ENCODE measurements around the gene ARHGAP22.

ARHGAP22 gene

DNA sequence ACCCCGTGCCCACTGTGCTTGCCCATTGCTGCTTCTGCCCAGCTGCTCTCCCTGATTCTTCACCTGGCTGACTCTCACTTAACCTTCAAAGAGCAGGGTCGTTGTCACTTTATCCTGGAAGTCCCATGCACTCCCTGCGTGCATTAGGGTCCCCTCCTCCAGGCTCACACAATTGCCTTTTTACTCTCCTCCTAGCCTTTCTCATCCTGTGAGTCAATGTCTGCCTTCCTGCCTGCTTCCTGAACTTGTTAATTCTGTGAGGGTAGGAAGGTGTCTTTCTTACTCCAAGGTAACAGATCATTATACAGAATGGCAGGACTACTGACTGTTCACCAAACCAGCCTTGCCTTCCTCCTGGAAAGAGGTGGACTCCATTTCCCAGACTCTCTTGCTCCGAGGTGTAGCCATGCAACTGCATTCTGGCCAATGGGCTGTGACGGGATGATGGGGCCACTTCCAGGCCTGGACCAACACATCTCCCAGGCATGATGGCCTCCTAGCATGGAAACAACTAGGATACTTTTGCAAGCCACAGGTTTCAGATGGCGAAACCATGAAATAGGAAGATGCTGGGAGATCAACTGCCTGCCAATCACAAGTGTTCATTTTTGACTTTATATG is 54.7 kb downstream of the ARHGAP22 start:
- no peak for DNase-seq

GRCh38 chr10:48549236-48549635 is 55.6 kb downstream of the ARHGAP22 start:
- no peak for DNase-seq

- no peak for DNase-seq
Observed at GRCh38 chr10:48548531-48549135, 56.2 kb downstream of the ARHGAP22 start.

DNA sequence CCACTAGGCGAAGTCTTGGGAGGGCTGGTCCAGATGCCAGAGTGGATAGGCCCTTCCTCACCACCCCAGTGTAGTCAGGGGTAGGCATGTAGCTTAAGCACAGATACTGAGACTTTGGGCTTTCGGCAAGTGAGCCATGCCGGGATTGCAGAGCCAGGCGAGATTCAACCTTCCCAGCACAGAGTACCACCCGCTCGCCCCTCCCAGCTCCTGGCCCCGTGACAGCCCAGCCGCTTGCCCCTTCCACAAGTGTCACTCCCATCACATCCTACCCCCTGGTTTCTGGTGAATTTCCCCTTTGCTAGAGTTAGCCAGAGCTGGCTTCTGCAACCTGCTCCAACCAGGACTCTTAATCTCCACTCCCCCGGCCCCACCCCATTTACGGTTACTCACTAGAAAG is 56.9 kb downstream of the ARHGAP22 start:
- DNase-seq: no peak

DNA sequence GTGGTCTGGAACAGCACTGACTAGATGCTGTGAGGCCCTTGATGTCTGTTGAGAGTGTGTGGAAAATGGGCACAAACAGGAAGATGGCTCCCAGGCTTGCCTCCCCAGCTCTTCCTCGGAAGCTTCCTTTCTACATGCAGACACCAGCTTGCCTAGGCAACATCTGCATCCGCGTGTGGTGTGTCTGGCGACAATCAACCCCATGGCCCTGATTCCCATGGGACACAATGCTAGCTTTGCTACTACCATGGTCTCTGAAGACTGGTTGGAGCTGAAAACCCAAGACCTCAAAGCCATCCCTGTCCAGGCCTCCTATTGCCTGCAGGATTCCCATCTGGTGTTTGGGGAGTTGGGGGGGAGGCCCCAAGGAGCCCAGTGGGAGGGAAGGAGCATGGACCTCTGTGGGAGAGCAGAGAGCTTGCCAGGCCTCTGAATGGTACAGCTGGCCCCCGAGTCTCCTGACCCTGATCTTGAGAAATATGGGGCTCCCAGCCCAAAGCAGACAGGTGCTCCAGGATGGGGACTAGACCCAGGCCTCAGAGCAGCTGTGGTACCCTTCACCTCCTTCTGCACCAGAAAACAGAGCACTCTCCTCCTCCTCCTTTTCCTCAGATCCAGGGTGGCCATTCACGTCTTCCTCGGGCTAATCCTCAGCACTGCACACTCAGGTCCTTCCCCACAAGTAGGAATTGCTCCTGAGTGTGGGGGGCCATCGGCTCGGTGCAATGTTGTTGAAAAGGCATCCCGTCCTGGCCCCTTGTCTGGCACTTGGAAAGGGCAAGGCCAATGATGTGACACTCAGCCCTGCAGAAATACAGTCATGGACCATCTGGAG is 57.6 kb downstream of the ARHGAP22 start:
- no peak for DNase-seq

- DNase-seq: no peak
Observed at GRCh38 chr10:48545462-48546145, 59.3 kb downstream of the ARHGAP22 start.

GRCh38 chr10:48543182-48543844 is 61.6 kb downstream of the ARHGAP22 start:
- DNase-seq: no peak

DNA sequence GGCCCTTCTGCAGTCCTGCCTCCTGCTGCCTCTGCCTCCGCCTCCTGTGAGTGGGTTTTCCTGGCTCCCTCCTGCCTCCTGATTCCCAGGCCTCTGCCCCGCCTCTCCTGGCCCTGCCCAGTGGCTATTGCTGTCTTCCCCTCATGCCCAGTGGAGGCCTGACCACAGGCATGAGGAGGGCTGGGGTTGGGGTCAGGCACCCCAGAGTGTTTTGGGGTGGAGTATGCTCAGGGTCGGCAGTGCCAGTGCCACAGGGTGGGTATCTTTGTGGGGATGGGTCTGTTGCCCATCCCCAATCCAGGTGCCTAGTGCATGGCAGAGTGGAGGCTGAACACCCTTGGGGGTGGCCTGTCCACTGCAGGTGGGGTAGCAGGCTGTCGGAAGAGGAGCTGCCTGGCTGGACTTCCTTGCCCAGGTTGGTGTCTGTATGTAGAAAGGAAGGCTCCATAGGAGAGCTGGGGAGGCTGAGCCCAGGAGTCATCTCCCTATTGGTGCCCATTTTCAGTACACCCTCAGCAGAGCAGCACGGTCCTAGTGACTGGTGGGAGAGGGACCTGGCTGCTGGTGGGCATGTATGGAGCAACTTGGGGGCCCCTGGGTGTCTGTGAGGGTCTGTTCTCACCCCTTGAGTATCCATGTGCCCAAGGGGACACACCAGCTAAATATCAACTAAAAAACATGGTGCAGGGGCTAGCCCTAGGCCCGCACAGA is 62.2 kb downstream of the ARHGAP22 start:
- DNase-seq: no peak

DNA sequence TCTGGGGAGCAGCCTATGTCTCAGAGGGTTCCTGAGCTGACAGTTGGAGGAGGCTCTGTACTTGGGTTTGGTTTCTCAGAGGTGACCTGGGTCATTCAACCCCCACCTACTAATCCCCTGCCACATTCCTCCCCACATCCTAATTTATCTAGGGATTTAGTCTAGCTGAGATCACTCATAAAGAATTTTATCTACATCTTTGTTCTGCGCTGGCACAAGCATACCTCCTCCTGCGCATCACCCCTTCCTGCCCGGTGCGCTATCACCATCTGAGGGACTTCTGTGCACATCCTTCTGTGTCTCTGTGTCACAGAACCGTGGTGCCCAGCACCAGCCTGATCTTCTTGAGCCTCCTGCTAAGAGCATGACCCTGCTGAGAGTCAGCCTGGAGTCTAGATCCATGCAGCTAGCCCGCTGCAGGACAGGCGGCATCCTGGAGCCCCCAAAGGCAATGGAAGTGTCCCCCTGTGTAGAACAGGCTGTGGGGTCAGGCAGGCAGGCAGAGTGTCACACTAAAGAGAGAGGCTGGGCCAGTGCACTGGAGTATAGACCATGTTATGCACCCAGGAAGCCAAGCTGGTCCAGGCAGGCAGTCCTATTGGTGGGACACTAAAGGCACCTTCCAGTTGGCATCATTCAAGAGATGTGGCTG is 63.6 kb downstream of the ARHGAP22 start:
- no peak for DNase-seq

GRCh38 chr10:48538611-48539010 is 66.3 kb downstream of the ARHGAP22 start:
- no peak for DNase-seq

- no peak for DNase-seq
Observed at GRCh38 chr10:48536916-48537890, 67.7 kb downstream of the ARHGAP22 start.

- no peak for DNase-seq
Observed at GRCh38 chr10:48536156-48536500, 68.7 kb downstream of the ARHGAP22 start.

DNA sequence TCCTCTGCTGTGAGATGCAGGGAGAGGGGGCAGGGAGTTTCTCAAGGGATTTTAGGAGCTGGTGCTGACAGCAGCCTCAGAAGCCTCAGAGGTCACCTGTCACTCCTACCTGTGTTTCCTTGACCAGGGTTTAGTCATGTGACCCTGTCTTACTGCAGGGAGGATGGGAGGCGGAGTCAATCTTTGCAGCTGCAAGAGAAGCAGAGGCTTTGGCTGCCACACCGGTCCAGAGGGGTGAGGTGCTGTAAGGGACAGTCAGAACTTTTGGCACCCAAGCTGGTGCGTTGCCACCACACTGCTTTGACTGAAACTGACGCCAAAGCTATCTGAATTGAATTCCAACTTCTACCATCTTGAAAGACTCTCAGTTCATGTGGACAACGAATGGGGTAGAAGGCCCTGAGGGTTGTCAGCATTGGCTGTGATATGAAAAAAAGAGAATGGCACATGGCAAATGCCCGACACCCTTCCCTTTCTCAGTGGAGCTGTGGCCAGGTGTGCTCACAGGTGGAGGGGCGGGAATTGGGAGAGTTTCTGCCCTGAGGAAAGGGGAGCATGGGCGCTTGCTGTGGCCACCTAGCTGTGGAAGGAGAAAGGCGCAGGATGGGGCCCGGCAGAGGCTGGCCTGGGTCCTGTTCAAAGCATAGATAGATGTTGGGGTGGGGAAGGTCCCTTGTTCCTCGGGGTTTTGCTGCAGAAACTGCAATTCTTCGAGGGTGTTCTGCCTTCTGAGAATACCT is 69.3 kb downstream of the ARHGAP22 start:
- no peak for DNase-seq

- DNase-seq: no peak
Observed at GRCh38 chr10:48533951-48534720, 70.7 kb downstream of the ARHGAP22 start.

DNA sequence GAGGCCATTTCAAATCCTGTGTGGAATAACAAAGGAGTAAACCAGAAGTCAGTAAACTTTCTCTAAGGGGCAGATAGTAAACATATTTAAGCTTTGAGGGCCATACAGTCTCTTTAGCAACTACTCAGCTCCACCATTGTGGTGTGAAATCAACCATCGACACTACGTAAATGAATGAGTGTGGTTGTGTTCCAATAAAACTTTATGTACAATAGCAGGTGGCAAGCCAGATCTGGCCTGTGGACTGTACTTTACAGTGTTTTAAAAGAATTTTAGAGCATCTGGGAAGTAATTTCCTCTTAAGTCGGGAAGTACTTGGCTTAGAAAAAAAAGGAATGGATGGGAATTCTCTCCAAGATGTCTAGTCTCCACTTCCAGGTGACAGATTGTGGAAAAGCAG is 71.3 kb downstream of the ARHGAP22 start:
- DNase-seq: no peak

- no peak for DNase-seq
Observed at GRCh38 chr10:48531486-48531885, 73.4 kb downstream of the ARHGAP22 start.

GRCh38 chr10:48529331-48529730 is 75.5 kb downstream of the ARHGAP22 start:
- no peak for DNase-seq

DNA sequence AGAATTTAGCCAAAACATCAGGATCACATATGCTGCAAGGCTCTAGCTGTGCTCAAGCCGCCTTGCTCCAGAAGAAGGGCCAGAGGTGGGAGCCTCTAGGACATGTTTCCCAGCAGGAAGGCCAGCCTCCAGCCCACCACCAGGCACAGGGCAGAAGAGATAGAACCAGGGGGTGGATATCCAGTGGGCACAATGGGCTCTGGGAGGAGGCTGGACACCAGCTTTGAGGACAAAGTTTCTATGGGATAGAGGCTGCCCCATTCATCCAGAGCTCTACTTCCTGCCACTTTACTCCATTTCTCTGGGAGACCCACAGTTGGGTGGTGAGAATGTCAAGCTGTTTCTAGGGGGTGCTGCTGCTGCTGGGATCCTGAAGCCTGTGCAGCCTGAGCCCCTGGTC is 77.1 kb downstream of the ARHGAP22 start:
- DNase-seq: no peak
